ENCODE results near the gene RAB3IL1. TPM values are rescaled to one million over a fixed set of nuclear protein-coding genes. Genes with fewer than 3 reads are reported as not detected.

The RAB3IL1 gene
- total and polyA plus RNA-seq, 9 of the 15 experiments (the other 6 are each of a cell fraction or from before 2014, with no cell fraction given): 0.15 to 42.6 (median 15.5) TPM

GRCh38 chr11:61875698-61876097, 41.7 kb downstream of the RAB3IL1 start:
- POLR2A ChIA-PET: interaction anchor here (0.6 to 1.4 kb wide), 4 partner anchors 75 to 93 kb away, joined by 3 to 5 read pairs (median 4); no protein-coding TSS in a partner anchor
- peaks cover 8 to 66% of the 10 kb centered on the region in 2 experiments; a peak in 4 of 5 replicates for H3K4me1 ChIP-seq (replicated peaks in 1 of 2; ENCODE audit: control insufficient read depth in 2 of 2, insufficient read depth in 2 of 2, low read length in 2 of 2)
- FAIRE-seq (no peak), ATAC-seq (no peak), DNase-seq (ENCODE audit: extremely low read depth in 1 of 4, low spot score in 3 of 4) (no peak)
- CTCF ChIA-PET (ENCODE audit: low intra/inter-chr PET ratio): interaction anchor here (0.6 kb wide), 1 partner anchor 449 kb away, joined by 4 read pairs; no protein-coding TSS in a partner anchor
- peak; percentile 30; the same call in 1 of the 2 replicates for TF ChIP-seq POLR2G (IDR thresholded peaks at IDR 0.05; ENCODE audit: low read depth, low read length)
- TF ChIP-seq HEY1 (CRISPR knock-in tag; IDR thresholded peaks at IDR 0.05; ENCODE audit: borderline replicate concordance): no peak
- no peaks in the 10 kb centered on the region for H3K9me1 ChIP-seq (ENCODE audit: control insufficient read depth, insufficient read depth, low read length)
- no peaks in the 10 kb centered on the region for H3K27me3 ChIP-seq (ENCODE audit: control insufficient read depth in 2 of 2, insufficient read depth in 2 of 2, low read length in 2 of 2)
- no peaks in the 10 kb centered on the region for H3K79me2 ChIP-seq (ENCODE audit: control insufficient read depth, insufficient read depth, low read length)
- no peak overlapping the region for H3K4me2 ChIP-seq (ENCODE audit: insufficient read depth, low read length)
- no peak overlapping the region for H3K4me3 ChIP-seq
- WGBS (ENCODE audit: insufficient coverage, low coverage, missing lambda C conversion rate): 88% methylated on average over 11 of the region's 14 CpGs
- H3K36me3 ChIP-seq (ENCODE audit: control insufficient read depth, insufficient read depth, low read length): peaks cover 26% of the 10 kb centered on the region; the same call in 2 of the 3 replicates
- H2AFZ ChIP-seq (ENCODE audit: low read depth, low read length): no peak overlapping the region
- no TSS peak for BruUV-seq (replicated peaks)
- intact Hi-C loops (cut with micrococcal nuclease): no loop called here
- no peaks in the 10 kb centered on the region for H3K9me3 ChIP-seq (replicated peaks; ENCODE audit: control insufficient read depth, insufficient read depth, low read depth, low read length)
- in situ Hi-C loops (cut with MboI): no loop called here
- H3K27ac ChIP-seq (ENCODE audit: extremely low read depth, low read depth, low read length): no peak overlapping the region; the same call in 2 of the 3 replicates
- peak overlapping the region in 1 of 2 experiments; percentile 66; a peak in 1 of 4 replicates for H3K9ac ChIP-seq (ENCODE audit: insufficient read depth in 1 of 2, low read depth in 2 of 2, low read length in 2 of 2)
- H4K20me1 ChIP-seq (replicated peaks; ENCODE audit: control insufficient read depth, insufficient read depth, low read length): no peaks in the 10 kb centered on the region

- H3K9me3 ChIP-seq (replicated peaks; ENCODE audit: control insufficient read depth, insufficient read depth, low read depth, low read length): no peaks in the 10 kb centered on the region
- TF ChIP-seq PYGO2 (tag; IDR thresholded peaks at IDR 0.05) (no peak), MYC (IDR thresholded peaks at IDR 0.05; ENCODE audit: low read depth, low read length) (no peak), MYC (CRISPR knock-in tag; IDR thresholded peaks at IDR 0.05; ENCODE audit: borderline replicate concordance, low read depth) (no peak)
- peaks cover 24% of the 10 kb centered on the region; the same call in 2 of the 3 replicates for H3K36me3 ChIP-seq (ENCODE audit: control insufficient read depth, insufficient read depth, low read length)
- no peaks in the 10 kb centered on the region for H3K27me3 ChIP-seq (ENCODE audit: control insufficient read depth in 2 of 2, insufficient read depth in 2 of 2, low read length in 2 of 2)
- no peaks in the 10 kb centered on the region for H4K20me1 ChIP-seq (replicated peaks; ENCODE audit: control insufficient read depth, insufficient read depth, low read length)
- no peak overlapping the region for H3K4me3 ChIP-seq
- in situ Hi-C loops (cut with MboI): no loop called here
- no peak for ATAC-seq
- ChIA-PET POLR2A (interaction anchor here (0.5 to 1.6 kb wide), 4 partner anchors 75 to 93 kb away, joined by 3 to 9 read pairs (median 4); partner anchors contain the start of gene BEST1), CTCF (ENCODE audit: low intra/inter-chr PET ratio) (no interaction called here)
- H3K79me2 ChIP-seq (ENCODE audit: control insufficient read depth, insufficient read depth, low read length): no peaks in the 10 kb centered on the region
- 59% methylated on average over 3 of the region's 3 CpGs for WGBS (ENCODE audit: insufficient coverage, low coverage, missing lambda C conversion rate)
- FAIRE-seq: no peak
- DNase-seq (ENCODE audit: extremely low read depth in 1 of 4, low spot score in 3 of 4): no peak
- no TSS peak for BruUV-seq (replicated peaks)
- no peak overlapping the region for H3K9ac ChIP-seq (ENCODE audit: insufficient read depth in 1 of 2, low read depth in 2 of 2, low read length in 2 of 2)
- H3K4me2 ChIP-seq (ENCODE audit: insufficient read depth, low read length): no peak overlapping the region
- no peak overlapping the region for H2AFZ ChIP-seq (ENCODE audit: low read depth, low read length)
- intact Hi-C loops (cut with micrococcal nuclease): no loop called here
- peaks cover 16 to 71% of the 10 kb centered on the region in 2 experiments for H3K4me1 ChIP-seq (replicated peaks in 1 of 2; ENCODE audit: control insufficient read depth in 2 of 2, insufficient read depth in 2 of 2, low read length in 2 of 2)
- no peak overlapping the region for H3K27ac ChIP-seq (ENCODE audit: extremely low read depth, low read depth, low read length)
- H3K9me1 ChIP-seq (ENCODE audit: control insufficient read depth, insufficient read depth, low read length): no peaks in the 10 kb centered on the region
These were observed 42.5 kb downstream of the RAB3IL1 start for GRCh38 chr11:61874853-61875252.

All from K562 (cell line).